Common myeloid progenitor, CD34-positive (primary cell): ENCODE results near the gene CDK5RAP2.

Experiments used
- CTCF ChIA-PET: fragments of 350-600 bp; sonication (Branson Sonifier 250); formaldehyde crosslinking; loops from one replicate; lab custom pipeline; 2021; ENCODE audit warnings: antibody characterized with exemption; lab: Charles Lee
- POLR2A ChIA-PET: fragments of 350-600 bp; sonication (Branson Sonifier 250); formaldehyde crosslinking; loops from one replicate; lab custom pipeline; 2021; ENCODE audit warnings: antibody characterized with exemption; lab: Charles Lee
- DNase-seq, 3 donors: peaks; one replicate each; pipeline versions ENCODE4 v3.0.0 to v3.0.0-alpha.2; 2013
- H3K27ac ChIP-seq, 2 experiments: 1 replicate in 1 of 2; 2 replicates in 1 of 2; pipeline ENCODE4 v1.7.0; 2013; ENCODE audit warnings: inconsistent platforms in 2 of 2, low read length in 2 of 2, mild to moderate bottlenecking in 2 of 2, low read depth in 1 of 2, moderate library complexity in 1 of 2; ENCODE audit not compliant: severe bottlenecking in 2 of 2, insufficient read depth in 1 of 2, poor library complexity in 1 of 2
- H3K27me3 ChIP-seq, 5 experiments: replicated peaks in 2 of 5; 1 replicate in 3 of 5; 2 replicates in 2 of 5; pipeline versions ENCODE4 v1.6.1 to v1.7.0; 2013; ENCODE audit warnings: low read length in 4 of 5, mild to moderate bottlenecking in 2 of 5, moderate library complexity in 2 of 5, inconsistent platforms in 1 of 5; ENCODE audit not compliant: insufficient read depth in 5 of 5, control insufficient read depth in 4 of 5
- H3K36me3 ChIP-seq, 4 experiments: 1 replicate in 2 of 4; 2 replicates in 2 of 4; pipeline versions ENCODE4 v1.6.1 to v1.7.0; 2013; ENCODE audit warnings: low read length in 3 of 4, control low read depth in 1 of 4, mild to moderate bottlenecking in 1 of 4; ENCODE audit not compliant: control insufficient read depth in 4 of 4, insufficient read depth in 4 of 4
- H3K4me1 ChIP-seq, 4 experiments: 1 replicate in 3 of 4; 2 replicates in 1 of 4; pipeline versions ENCODE4 v1.6.1 to v1.7.1; 2013; ENCODE audit warnings: low read length in 3 of 4, mild to moderate bottlenecking in 3 of 4, control low read depth in 1 of 4, inconsistent platforms in 1 of 4, moderate library complexity in 1 of 4; ENCODE audit not compliant: control insufficient read depth in 4 of 4, insufficient read depth in 4 of 4; ENCODE audit errors: control extremely low read depth in 1 of 4
- H3K4me3 ChIP-seq, 7 experiments: 1 replicate in 4 of 7; 2 replicates in 3 of 7; pipeline versions ENCODE4 v1.5.1 to v1.7.0; 2013; ENCODE audit warnings: mild to moderate bottlenecking in 7 of 7, low read length in 6 of 7, moderate library complexity in 6 of 7, inconsistent platforms in 2 of 7, low read depth in 2 of 7, control low read depth in 1 of 7; ENCODE audit not compliant: insufficient read depth in 4 of 7, control insufficient read depth in 1 of 7; ENCODE audit errors: extremely low read depth in 1 of 7
- H3K9me3 ChIP-seq, 5 experiments: 1 replicate in 4 of 5; 2 replicates in 1 of 5; pipeline versions ENCODE4 v1.6.1 to v1.7.1; 2013; ENCODE audit warnings: low read length in 4 of 5, mild to moderate bottlenecking in 2 of 5, inconsistent platforms in 1 of 5, low read depth in 1 of 5, moderate library complexity in 1 of 5; ENCODE audit not compliant: control insufficient read depth in 4 of 5, insufficient read depth in 2 of 5; ENCODE audit errors: control extremely low read depth in 1 of 5
- WGBS: methylation state at CpG from one replicate; pipeline ENCODE4 v1.1.5; 2013; ENCODE audit not compliant: insufficient coverage; 5-methylcytosine and 5-hydroxymethylcytosine counted together

CDK5RAP2 gene

DNA sequence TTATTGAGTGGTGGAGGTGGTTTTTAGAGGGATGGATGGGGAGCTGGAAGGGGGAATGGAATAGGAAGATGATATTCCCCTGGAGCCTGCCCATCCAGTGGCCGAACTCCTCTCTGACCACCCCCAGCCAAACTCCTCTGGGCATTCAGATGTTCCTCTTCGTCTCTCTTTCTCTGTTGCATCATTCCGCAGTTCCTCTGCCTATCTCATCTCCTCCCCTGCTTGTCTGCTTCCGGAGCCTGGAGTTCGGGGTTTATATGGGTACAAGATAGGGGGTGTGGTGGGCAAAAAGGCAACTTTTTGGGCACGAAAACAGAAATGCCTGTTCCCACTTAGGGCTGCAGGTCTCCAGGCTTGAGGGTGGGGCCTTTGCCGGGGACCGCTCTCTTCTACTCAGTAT is 12.2 kb upstream of the CDK5RAP2 start:
- H3K27ac ChIP-seq, result no peak overlapping the region
- CTCF ChIA-PET, result interaction anchor here (1.1 to 1.2 kb wide), 2 partner anchors 12 to 31 kb away, joined by 3 to 4 read pairs; no protein-coding TSS in a partner anchor

DNA sequence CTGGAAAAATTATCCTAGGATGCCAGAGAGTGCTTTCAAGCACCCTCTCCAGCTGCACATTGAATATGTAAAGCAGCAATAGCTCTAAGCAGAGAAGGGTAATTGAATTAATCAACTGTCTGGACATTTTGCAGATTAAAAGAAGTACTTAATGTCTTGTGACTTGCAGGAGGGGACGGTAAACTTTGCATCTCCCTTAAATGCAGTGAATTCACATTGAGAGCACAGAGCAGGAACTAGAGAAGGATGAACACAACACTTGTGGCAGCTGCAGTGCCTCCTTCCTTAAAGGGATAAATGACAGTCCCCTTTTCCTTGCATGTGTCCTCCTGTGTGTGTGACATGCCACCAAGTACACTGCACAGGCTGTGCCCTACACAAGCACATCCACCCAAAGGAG is 7.4 kb upstream of the CDK5RAP2 start:
- no peak for DNase-seq
- 71% methylated on average over 1 of the region's 1 CpG for WGBS
- Histone ChIP-seq H3K4me1 (peaks cover 6 to 23% (median 14%) of the 10 kb centered on the region in 4 experiments), H3K9me3 (peaks cover 0 to 3% (median 0%) of the 10 kb centered on the region in 5 experiments), H3K27me3 (no peaks in the 10 kb centered on the region), H3K27ac (no peak overlapping the region), H3K36me3 (no peaks in the 10 kb centered on the region), H3K4me3 (no peak overlapping the region)
- CTCF ChIA-PET, result interaction anchor here (1.2 to 1.9 kb wide), 5 partner anchors 12 to 62 kb away, joined by 3 to 5 read pairs (median 4); no protein-coding TSS in a partner anchor
- POLR2A ChIA-PET, result no interaction called here

More for the DNA sequence above, 12.2 kb upstream of the CDK5RAP2 start:
- Histone ChIP-seq H3K4me3 (no peak overlapping the region), H3K9me3 (peaks cover 0 to 4% (median 0%) of the 10 kb centered on the region in 5 experiments), H3K27me3 (no peaks in the 10 kb centered on the region), H3K4me1 (peaks cover 0 to 2% (median 1%) of the 10 kb centered on the region in 4 experiments), H3K36me3 (no peaks in the 10 kb centered on the region)
- WGBS, result 85% methylated on average over 5 of the region's 8 CpGs
- POLR2A ChIA-PET, result no interaction called here
- no peak for DNase-seq

DNA sequence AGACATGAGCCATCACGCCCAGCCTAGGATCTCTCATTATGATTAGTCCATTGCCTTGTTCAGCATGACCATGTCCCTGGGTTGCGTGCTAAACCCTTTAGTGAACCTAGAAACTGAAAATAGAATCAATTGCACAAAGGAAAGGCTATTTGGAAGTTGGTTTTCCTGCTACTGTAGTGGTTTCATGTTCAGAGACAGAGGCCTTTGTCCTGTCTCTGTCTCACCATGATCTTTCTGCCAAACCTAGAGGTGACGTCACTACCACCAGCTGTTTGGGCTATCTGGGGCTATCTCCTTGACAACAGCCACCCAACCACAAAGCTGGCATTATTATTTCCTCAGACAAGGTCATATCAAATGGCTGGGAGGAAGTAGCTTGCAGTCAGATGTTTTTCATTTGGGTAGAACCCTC is 4.0 kb upstream of the CDK5RAP2 start:
- Histone ChIP-seq H3K4me3 (peak overlapping the region in 1 of 7 experiments; percentile 39), H3K36me3 (no peaks in the 10 kb centered on the region), H3K9me3 (no peaks in the 10 kb centered on the region), H3K27ac (peak overlapping the region; percentile 31 to 67), H3K4me1 (peaks cover 7 to 34% (median 20%) of the 10 kb centered on the region in 4 experiments), H3K27me3 (no peaks in the 10 kb centered on the region)
- ChIA-PET CTCF (interaction anchor here (1.2 kb wide), 1 partner anchor 9 kb away, joined by 4 read pairs; no protein-coding TSS in a partner anchor), POLR2A (interaction anchor here (0.7 kb wide), 1 partner anchor 27 kb away, joined by 3 read pairs; no protein-coding TSS in a partner anchor)
- 90% methylated on average over 2 of the region's 3 CpGs for WGBS
- DNase-seq, result peak; percentile 96 to 98 (median 98)

DNA sequence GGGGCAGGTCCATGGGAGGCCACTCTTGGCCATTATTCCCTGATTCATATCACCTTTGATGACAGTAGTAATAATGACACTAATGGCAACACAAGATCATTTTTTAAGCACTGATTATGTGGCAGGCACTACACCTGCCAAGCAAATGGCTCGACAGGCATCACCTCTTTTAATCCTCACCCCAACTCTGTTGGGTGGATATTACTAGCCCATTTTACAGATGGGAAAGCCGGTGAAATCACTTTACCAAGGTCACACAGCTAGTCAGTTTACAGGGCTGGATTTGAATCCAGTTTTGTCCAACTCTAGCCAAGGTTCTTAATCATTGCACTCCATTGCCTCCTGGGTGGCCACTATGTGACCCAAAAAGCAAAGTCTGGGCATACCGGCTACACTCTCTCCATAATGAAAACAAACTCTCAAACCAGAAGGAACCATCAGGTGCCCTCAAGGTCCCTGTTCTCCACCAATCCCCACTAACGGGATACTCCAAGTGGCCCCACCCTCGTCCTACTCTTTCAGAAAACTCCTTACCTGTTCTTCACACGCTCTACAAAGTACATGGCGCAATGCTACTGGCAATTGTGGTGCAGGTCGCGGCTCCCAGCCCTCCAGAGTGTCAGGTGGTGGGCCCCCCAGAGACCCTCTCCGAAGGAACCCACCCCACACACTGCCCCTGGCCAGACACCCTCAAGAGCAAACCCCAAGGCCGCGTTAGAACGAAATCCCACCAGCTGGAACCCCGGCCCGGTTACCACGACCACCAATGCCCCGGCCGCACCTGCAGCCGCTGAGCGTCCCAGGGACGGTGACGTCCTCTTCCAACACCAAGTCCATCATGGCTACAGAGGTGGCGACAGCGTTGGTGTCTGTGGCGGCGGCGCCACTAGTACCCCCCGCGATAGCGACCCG is 572 bp downstream of the CDK5RAP2 start:
- Histone ChIP-seq H3K27ac (peak overlapping the region; percentile 64 to 86), H3K36me3 (peaks cover 0 to 3% (median 0%) of the 10 kb centered on the region in 4 experiments), H3K27me3 (no peaks in the 10 kb centered on the region), H3K9me3 (no peaks in the 10 kb centered on the region), H3K4me3 (peak overlapping the region; percentile 83 to 98 (median 89)), H3K4me1 (peaks cover 5 to 31% (median 19%) of the 10 kb centered on the region in 4 experiments)
- DNase-seq, result no peak
- POLR2A ChIA-PET, result no interaction called here
- CTCF ChIA-PET, result interaction anchor here (1.0 kb wide), 1 partner anchor 17 kb away, joined by 3 read pairs; no protein-coding TSS in a partner anchor
- WGBS, result 9% methylated on average over 25 of the region's 31 CpGs

DNA sequence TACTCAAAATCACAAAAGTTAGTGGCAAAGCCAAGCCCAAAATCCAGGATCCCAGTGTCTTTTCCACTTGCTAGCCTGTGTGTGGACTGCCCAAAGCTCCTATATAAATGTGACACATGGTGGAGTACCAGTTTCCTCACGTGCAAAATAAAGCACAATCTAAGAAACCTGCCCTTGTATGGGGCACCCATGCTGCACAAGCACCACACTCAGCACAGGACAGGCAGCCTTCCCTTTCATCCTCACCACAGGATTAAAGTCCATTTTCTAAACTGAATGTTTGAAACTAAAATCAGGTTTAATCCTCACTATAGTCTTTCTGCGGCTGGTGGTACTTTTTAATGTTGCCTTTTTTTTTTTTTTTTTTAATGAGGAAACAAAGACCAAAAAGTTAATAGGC is 5.5 kb downstream of the CDK5RAP2 start:
- no peaks in the 10 kb centered on the region for H3K9me3 ChIP-seq
- ChIA-PET POLR2A (no interaction called here), CTCF (interaction anchor here (1.2 kb wide), 1 partner anchor 13 kb away, joined by 3 read pairs; no protein-coding TSS in a partner anchor)
- H3K27ac ChIP-seq, result no peak overlapping the region
- H3K27me3 ChIP-seq, result no peaks in the 10 kb centered on the region
- DNase-seq, result no peak
- H3K4me3 ChIP-seq, result no peak overlapping the region
- WGBS, result 94% methylated on average over 2 of the region's 2 CpGs
- H3K36me3 ChIP-seq, result peaks cover 7 to 25% (median 19%) of the 10 kb centered on the region in 4 experiments
- peaks cover 1 to 11% (median 9%) of the 10 kb centered on the region in 4 experiments for H3K4me1 ChIP-seq

DNA sequence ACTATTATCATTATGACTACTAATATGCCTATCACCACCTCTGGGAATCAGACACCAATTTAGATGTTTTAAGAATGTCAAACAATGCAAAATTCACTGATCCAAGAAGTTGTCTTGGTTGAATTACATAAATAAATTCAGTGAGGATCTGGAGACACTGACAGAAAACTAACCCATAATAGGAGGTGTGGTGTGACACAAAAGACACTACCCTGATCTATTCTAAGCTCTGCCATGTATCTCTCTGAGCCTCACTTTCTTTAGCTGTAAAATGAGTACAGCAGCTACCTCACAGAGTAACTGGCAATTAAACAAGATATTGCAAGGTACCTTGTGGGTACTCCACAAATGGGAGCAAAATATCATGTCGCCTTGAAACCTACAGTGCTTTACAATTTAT is 7.5 kb downstream of the CDK5RAP2 start:
- H3K4me1 ChIP-seq, result no peaks in the 10 kb centered on the region
- no CpG with 5 or more reads among the region's 1 CpG for WGBS
- ChIA-PET CTCF (interaction anchor here (1.8 kb wide), 1 partner anchor 11 kb away, joined by 7 read pairs; no protein-coding TSS in a partner anchor), POLR2A (no interaction called here)
- no peak overlapping the region for H3K4me3 ChIP-seq
- no peaks in the 10 kb centered on the region for H3K9me3 ChIP-seq
- no peak overlapping the region for H3K27ac ChIP-seq
- H3K27me3 ChIP-seq, result no peaks in the 10 kb centered on the region
- peaks cover 11 to 45% (median 34%) of the 10 kb centered on the region in 4 experiments for H3K36me3 ChIP-seq
- DNase-seq, result no peak
